K562 (cell line): ENCODE measurements around the gene LEPROT. TPM values are rescaled to one million over a fixed set of nuclear protein-coding genes. Genes with fewer than 3 reads are reported as not detected.

Experiments
- ATAC-seq: fragments of 200-7000 bp; cut with Tn5 transposase; 3 replicates; pipeline ENCODE4 v1.9.1; 2020; ENCODE audit warnings: moderate library complexity
- BruUV-seq: library from RNA; stranded (reverse); fragments of 400-500 nt; replicated peaks from 2 replicates; lab custom pipeline; 2021; lab: Mats Ljungman, UMichigan
- CTCF ChIA-PET: fragments of 300-600 bp; formaldehyde crosslinking; extraction: SDS; loops from one replicate; lab custom pipeline; 2021; ENCODE audit warnings: low intra/inter-chr PET ratio; lab: Yijun Ruan, JAX
- POLR2A ChIA-PET: fragments of 300-600, 350-650 bp; sonication (Branson Sonifier 250); formaldehyde crosslinking; extraction: SDS; loops from one replicate; lab custom pipeline; 2021; ENCODE audit warnings: antibody characterized with exemption, inconsistent platforms; lab: Yijun Ruan, JAX
- DNase-seq, 4 experiments: peaks; one replicate each; pipeline versions ENCODE4 v3.0.0 to v3.0.0-alpha.2; 2011 to 2018; ENCODE audit warnings: low spot score in 3 of 4, mixed read lengths in 3 of 4; ENCODE audit errors: extremely low read depth in 1 of 4
- FAIRE-seq: peaks from 2 replicates; lab custom pipeline; 2011; peaks lifted over from hg19 to GRCh38; lab: Jason Lieb, UNC
- H2AFZ ChIP-seq: 2 replicates; pipeline ENCODE4 v1.6.0; 2011; ENCODE audit warnings: low read depth, low read length, control low read depth, inconsistent platforms
- H3K27ac ChIP-seq: fragments of 200-600 bp; 3 replicates; pipeline ENCODE4 v1.8.0; 2011; ENCODE audit warnings: low read depth, mild to moderate bottlenecking, control low read depth, inconsistent platforms, low read length, moderate library complexity, mixed read lengths; ENCODE audit errors: extremely low read depth
- H3K27me3 ChIP-seq, 2 experiments: fragments of 300-600 bp in 1 of 2; 2 replicates in 1 of 2; 3 replicates in 1 of 2; pipeline versions ENCODE4 v1.6.0 to v1.8.0; 2011; ENCODE audit warnings: inconsistent platforms in 2 of 2, low read length in 2 of 2, mild to moderate bottlenecking in 1 of 2, mixed read lengths in 1 of 2, moderate library complexity in 1 of 2; ENCODE audit not compliant: control insufficient read depth in 2 of 2, insufficient read depth in 2 of 2
- H3K36me3 ChIP-seq: fragments of 300-600 bp; 3 replicates; pipeline ENCODE4 v1.8.0; 2011; ENCODE audit warnings: mild to moderate bottlenecking, low read length, inconsistent platforms; ENCODE audit not compliant: control insufficient read depth, insufficient read depth
- H3K4me1 ChIP-seq, 2 experiments: fragments of 200-600 bp in 1 of 2; replicated peaks in 1 of 2; 2 replicates in 1 of 2; 3 replicates in 1 of 2; pipeline versions ENCODE4 v1.5.1 to v1.8.0; 2011; ENCODE audit warnings: inconsistent platforms in 2 of 2, low read length in 2 of 2, mild to moderate bottlenecking in 1 of 2, mixed read lengths in 1 of 2, moderate library complexity in 1 of 2; ENCODE audit not compliant: control insufficient read depth in 2 of 2, insufficient read depth in 2 of 2
- H3K4me2 ChIP-seq: 2 replicates; pipeline ENCODE4 v1.6.1; 2011; ENCODE audit warnings: low read length, control low read depth, inconsistent platforms, mixed read lengths; ENCODE audit not compliant: insufficient read depth
- H3K4me3 ChIP-seq: fragments of 200-600 bp; sonication (generic), shearing (Covaris generic); 2 replicates; pipeline ENCODE4 v1.5.1; 2016; ENCODE audit warnings: control low read depth, inconsistent platforms
- H3K79me2 ChIP-seq: fragments of 200-600 bp; 3 replicates; pipeline ENCODE4 v1.8.0; 2011; ENCODE audit warnings: low read length, inconsistent platforms; ENCODE audit not compliant: control insufficient read depth, insufficient read depth
- H3K9ac ChIP-seq, 2 experiments: 2 replicates each; pipeline versions ENCODE4 v1.6.0 to v1.6.1; 2011; ENCODE audit warnings: low read depth in 2 of 2, low read length in 2 of 2, control low read depth in 1 of 2, inconsistent platforms in 1 of 2, mild to moderate bottlenecking in 1 of 2, mixed read lengths in 1 of 2; ENCODE audit not compliant: insufficient read depth in 1 of 2
- H3K9me1 ChIP-seq: one replicate; pipeline ENCODE4 v1.6.0; 2011; ENCODE audit warnings: inconsistent platforms, mild to moderate bottlenecking, low read length, moderate library complexity; ENCODE audit not compliant: control insufficient read depth, insufficient read depth
- H3K9me3 ChIP-seq: replicated peaks from 2 replicates; pipeline ENCODE4 v1.5.1; 2011; ENCODE audit warnings: low read depth, low read length, inconsistent platforms; ENCODE audit not compliant: control insufficient read depth, insufficient read depth
- H4K20me1 ChIP-seq: replicated peaks from 2 replicates; pipeline ENCODE4 v1.6.1; 2011; ENCODE audit warnings: low read length, inconsistent platforms, mixed read lengths; ENCODE audit not compliant: control insufficient read depth, insufficient read depth
- ADNP ChIP-seq: fragments of 200-800 bp; sonication (Bioruptor generic); IDR thresholded peaks from 2 replicates; pipeline ENCODE4 v1.6.1; 2016; ENCODE audit warnings: missing genetic modification characterization, missing compliant biosample characterization
- ATF7 ChIP-seq: fragments of 450-650 bp; IDR thresholded peaks from 2 replicates; pipeline ENCODE4 v1.7.1; 2014; ENCODE audit warnings: mild to moderate bottlenecking, moderate library complexity
- CREM ChIP-seq: IDR thresholded peaks from 2 replicates; pipeline ENCODE4 v1.6.1; 2014; ENCODE audit warnings: antibody characterized with exemption, low read depth
- DNMT1 ChIP-seq: fragments of 450-650 bp; IDR thresholded peaks from 2 replicates; pipeline ENCODE4 v1.6.1; 2016; ENCODE audit warnings: antibody characterized with exemption, mild to moderate bottlenecking
- E2F6 ChIP-seq, 2 experiments: IDR thresholded peaks; 2 replicates each; pipeline ENCODE4 v1.6.1; 2011; ENCODE audit warnings: borderline replicate concordance in 1 of 2, control low read depth in 1 of 2, low read depth in 1 of 2, low read length in 1 of 2, mild to moderate bottlenecking in 1 of 2, mixed read lengths in 1 of 2, moderate library complexity in 1 of 2; ENCODE audit not compliant: insufficient read depth in 1 of 2, insufficient read length in 1 of 2, poor library complexity in 1 of 2, severe bottlenecking in 1 of 2; ENCODE audit errors: extremely low read depth in 1 of 2
- FOSL1 ChIP-seq: fragments of 200-800 bp; sonication (Bioruptor generic); conservative IDR thresholded peaks from 2 replicates; pipeline ENCODE4 v1.6.1; 2016; ENCODE audit warnings: missing genetic modification characterization, missing compliant biosample characterization
- FOXP4 ChIP-seq: sonication (generic); formaldehyde crosslinking; IDR thresholded peaks from 2 replicates; pipeline ENCODE4 v1.8.0; 2022; ENCODE audit warnings: mild to moderate bottlenecking, missing genetic modification reagents, borderline replicate concordance
- HDAC3 ChIP-seq: fragments of 450-650 bp; IDR thresholded peaks from 2 replicates; pipeline ENCODE4 v1.6.1; 2018; ENCODE audit warnings: borderline replicate concordance, mild to moderate bottlenecking, moderate library complexity; ENCODE audit not compliant: partially characterized antibody
- MEIS2 ChIP-seq: fragments of 450-650 bp; IDR thresholded peaks from 2 replicates; pipeline ENCODE4 v1.6.1; 2014; ENCODE audit warnings: mild to moderate bottlenecking; ENCODE audit not compliant: partially characterized antibody
- TARDBP ChIP-seq: fragments of 450-650 bp; IDR thresholded peaks from 2 replicates; pipeline ENCODE4 v1.6.1; 2016
- ZFP1 ChIP-seq: fragments of 450-650 bp; formaldehyde crosslinking; IDR thresholded peaks from 2 replicates; pipeline ENCODE4 v1.4.0; 2020; ENCODE audit warnings: mild to moderate bottlenecking, mixed read lengths
- ZFX ChIP-seq: sonication (generic); formaldehyde crosslinking; IDR thresholded peaks from 2 replicates; pipeline ENCODE4 v1.8.0; 2022; ENCODE audit warnings: mild to moderate bottlenecking, missing genetic modification reagents, moderate library complexity
- ZNF121 ChIP-seq: sonication (generic); formaldehyde crosslinking; conservative IDR thresholded peaks from 2 replicates; pipeline ENCODE4 v1.8.0; 2022; ENCODE audit warnings: missing genetic modification reagents
- ZNF408 ChIP-seq: fragments of 250-450 bp; sonication (Bioruptor Pico); IDR thresholded peaks from 2 replicates; pipeline ENCODE4 v1.4.0; 2020; ENCODE audit warnings: low read depth, mild to moderate bottlenecking, moderate library complexity
- ZNF668 ChIP-seq: fragments of 250-450 bp; sonication (Bioruptor Pico); IDR thresholded peaks from 2 replicates; pipeline ENCODE4 v1.8.0; 2022; ENCODE audit warnings: mild to moderate bottlenecking, inconsistent platforms
- ZNF740 ChIP-seq, 3 experiments: fragments of 200-800 bp in 1 of 3; sonication (Bioruptor generic) in 1 of 3; sonication (generic) in 1 of 3; formaldehyde crosslinking in 1 of 3; IDR thresholded peaks; 2 replicates each; pipeline versions ENCODE4 v1.6.1 to v1.8.0; 2016 to 2022; ENCODE audit warnings: mild to moderate bottlenecking in 2 of 3, missing compliant biosample characterization in 2 of 3, missing genetic modification characterization in 2 of 3, missing genetic modification reagents in 1 of 3
- ZNF785 ChIP-seq: fragments of 250-450 bp; sonication (Bioruptor Pico); IDR thresholded peaks from 2 replicates; pipeline ENCODE4 v1.4.0; 2020; ENCODE audit warnings: mild to moderate bottlenecking
- WGBS: fragments of 100-300 bp; shearing (Covaris generic); methylation state at CpG from one replicate; pipeline ENCODE4 v1.1.6; 2016; ENCODE audit warnings: low coverage, mixed read lengths; ENCODE audit not compliant: insufficient coverage; ENCODE audit errors: missing lambda C conversion rate; 5-methylcytosine and 5-hydroxymethylcytosine counted together
- in situ Hi-C: fragments of 300-500 bp; cut with MboI; formaldehyde crosslinking; loops from 4 replicates; pipeline ENCODE4 v1.15.0; 2018; ENCODE audit warnings: inconsistent platforms, mixed read lengths
- intact Hi-C: fragments of 100-400 bp; cut with micrococcal nuclease; formaldehyde crosslinking; loops from 2 replicates; pipeline ENCODE4 v1.14.2; 2022
- polyA plus RNA-seq, 8 experiments: library from polyadenylated mRNA; depleted of rRNA in 4 of 8; stranded (reverse) in 5 of 8; unstranded in 3 of 8; fragments of >200 nt; fragmentation: Nextera tagmentation in 2 of 8; fragmentation: Illumina TruSeq in 1 of 8; extraction: Ambion mirVana in 2 of 8; extraction: Trizol in 1 of 8; gene quantifications; 2 replicates each; pipeline versions ENCODE4 v1.2.1 to v1.2.3, GENCODE V29; 2011 to 2014; ENCODE audit warnings: inconsistent platforms in 1 of 8, missing spikeins in 1 of 8
- total RNA-seq, 7 experiments: library from RNA; depleted of rRNA in 6 of 7; stranded (reverse); fragments of >200 nt in 6 of 7; fragmentation: Illumina TruSeq in 2 of 7; extraction: Trizol in 2 of 7; gene quantifications; 2 replicates each; pipeline versions ENCODE4 v1.2.1 to v1.2.3, GENCODE V29; 2011 to 2021; ENCODE audit warnings: low replicate concordance in 1 of 7

LEPROT gene
- total and polyA plus RNA-seq, 9 of the 15 experiments (the other 6 are each of a cell fraction or from before 2014, with no cell fraction given), result 28.1 to 97.5 (median 45.8) TPM

GRCh38 chr1:65423884-65424572 is 3.6 kb downstream of the LEPROT start (continued):
- no peak for TF ChIP-seq CREM
- TF ChIP-seq ZNF785 (CRISPR knock-in tag), result no peak
- TF ChIP-seq ATF7, result no peak
- TF ChIP-seq FOSL1 (tag), result peak; percentile 99
- TF ChIP-seq TARDBP, result no peak
- TF ChIP-seq ZNF668, result no peak
- TF ChIP-seq ZFP1, result no peak
- peak; percentile 45 for TF ChIP-seq HDAC3

GRCh38 chr1:65424573-65424889 is 4.1 kb downstream of the LEPROT start:
- Histone ChIP-seq H3K36me3 (peaks cover 61% of the 10 kb centered on the region), H2AFZ (no peak overlapping the region), H3K4me1 (peaks cover 13 to 40% of the 10 kb centered on the region in 2 experiments), H3K4me3 (peak overlapping the region; percentile 83; the same call in 1 of the 2 replicates), H3K27ac (peak overlapping the region; percentile 61), H3K79me2 (peaks cover 80% of the 10 kb centered on the region), H3K9me1 (no peaks in the 10 kb centered on the region), H3K9me3 (no peaks in the 10 kb centered on the region), H3K4me2 (peak overlapping the region; percentile 52), H3K9ac (peak overlapping the region in 1 of 2 experiments; percentile 41; a peak in 1 of 4 replicates), H3K27me3 (no peaks in the 10 kb centered on the region), H4K20me1 (peaks cover 3% of the 10 kb centered on the region; the same call in 1 of the 2 replicates)
- WGBS, result 0% methylated on average over 1 of the region's 1 CpG
- in situ Hi-C loops, result loop anchor here (10.0 kb wide), 1 partner anchor 360 kb away; no protein-coding TSS in a partner anchor
- POLR2A ChIA-PET, result interaction anchor here (0.7 kb wide), 1 partner anchor 197 kb away, joined by 3 read pairs; no protein-coding TSS in a partner anchor
- ATAC-seq (no peak), DNase-seq (no peak), FAIRE-seq (no peak)
- intact Hi-C loops, result loop anchor here (5.0 kb wide), 3 partner anchors 53 to 357 kb away; no protein-coding TSS in a partner anchor
- CTCF ChIA-PET, result no interaction called here
- BruUV-seq, result no TSS peak
- no peak for TF ChIP-seq DNMT1
- TF ChIP-seq ZNF121, result no peak
- TF ChIP-seq ZNF740 (CRISPR knock-in tag; IDR thresholded peaks at IDR 0.05), result no peak
- TF ChIP-seq ZNF740 (tag; IDR thresholded peaks at IDR 0.05), result no peak
- 0 out of 2 replicates have a peak, but pooled peaks have one; percentile 25 for TF ChIP-seq ZFX
- no peak for TF ChIP-seq ADNP (tag)
- no peak for TF ChIP-seq FOXP4
- TF ChIP-seq ATF7, result 0 out of 2 replicates have a peak, but pooled peaks have one; percentile 30
- no peak for TF ChIP-seq ZNF408 (CRISPR knock-in tag)
- TF ChIP-seq E2F6 (IDR thresholded peaks at IDR 0.05; ENCODE audit: borderline replicate concordance in 1 of 2, extremely low read depth in 1 of 2, insufficient read depth in 1 of 2, insufficient read length in 1 of 2, low read depth in 1 of 2, low read length in 1 of 2, poor library complexity in 1 of 2, severe bottlenecking in 1 of 2), result no peak
- no peak for TF ChIP-seq MEIS2
